Activated CD4-positive, CD25-positive, alpha-beta regulatory T cell treated with anti-CD3 and anti-CD28 coated beads, Interleukin-2, amount 50 U/mL, for 72 hours (primary cell): ENCODE results near the gene THSD7A.

Source experiments
- DNase-seq: peaks from one replicate; pipeline ENCODE4 v3.0.0; 2021

The THSD7A gene

GRCh38 chr7:11701829-11702560 lies 130.0 kb downstream of the THSD7A start:
- no peak for DNase-seq

GRCh38 chr7:11699666-11700065 lies 132.3 kb downstream of the THSD7A start:
- DNase-seq, result no peak

- DNase-seq, result no peak
Observed at GRCh38 chr7:11698384-11698871, 133.6 kb downstream of the THSD7A start.

- DNase-seq, result no peak
Observed at GRCh38 chr7:11690395-11690794, 141.6 kb downstream of the THSD7A start.

GRCh38 chr7:11689096-11689495 lies 142.9 kb downstream of the THSD7A start:
- no peak for DNase-seq

- DNase-seq, result no peak
Observed at GRCh38 chr7:11681461-11681860, 150.5 kb downstream of the THSD7A start.

- DNase-seq, result no peak
Observed at GRCh38 chr7:11675163-11675562, 156.8 kb downstream of the THSD7A start.

GRCh38 chr7:11668727-11669126 lies 163.3 kb downstream of the THSD7A start:
- no peak for DNase-seq

- no peak for DNase-seq
Observed at GRCh38 chr7:11667810-11668185, 164.2 kb downstream of the THSD7A start.

GRCh38 chr7:11667071-11667809 lies 164.8 kb downstream of the THSD7A start:
- no peak for DNase-seq

GRCh38 chr7:11665357-11665756 lies 166.6 kb downstream of the THSD7A start:
- DNase-seq, result no peak

- no peak for DNase-seq
Observed at GRCh38 chr7:11655642-11656041, 176.4 kb downstream of the THSD7A start.

GRCh38 chr7:11655163-11655562 lies 176.8 kb downstream of the THSD7A start:
- no peak for DNase-seq

GRCh38 chr7:11650500-11650899 lies 181.5 kb downstream of the THSD7A start:
- DNase-seq, result no peak

GRCh38 chr7:11650030-11650429 lies 182.0 kb downstream of the THSD7A start:
- DNase-seq, result no peak

- DNase-seq, result no peak
Observed at GRCh38 chr7:11648980-11649379, 183.0 kb downstream of the THSD7A start.

GRCh38 chr7:11648101-11648500 lies 183.9 kb downstream of the THSD7A start:
- no peak for DNase-seq

GRCh38 chr7:11642841-11643240 lies 189.2 kb downstream of the THSD7A start:
- no peak for DNase-seq

GRCh38 chr7:11642276-11642675 lies 189.7 kb downstream of the THSD7A start:
- no peak for DNase-seq

- DNase-seq, result no peak
Observed at GRCh38 chr7:11638011-11638774, 193.8 kb downstream of the THSD7A start.

- DNase-seq, result no peak
Observed at GRCh38 chr7:11636274-11636673, 195.7 kb downstream of the THSD7A start.

- DNase-seq, result no peak
Observed at GRCh38 chr7:11633310-11633709, 198.7 kb downstream of the THSD7A start.

- no peak for DNase-seq
Observed at GRCh38 chr7:11630355-11630754, 201.6 kb downstream of the THSD7A start.

GRCh38 chr7:11625669-11626068 lies 206.3 kb downstream of the THSD7A start:
- no peak for DNase-seq
